A673 (cell line): ENCODE data around the gene SSR1.

Source experiments
- CTCF ChIP-seq: fragments of 300-800, 200-600 bp; sonication (generic); conservative IDR thresholded peaks from 2 replicates; pipeline ENCODE4 v1.5.1; 2017; ENCODE audit warnings: low read depth, mild to moderate bottlenecking, antibody characterized with exemption, low read length, moderate library complexity, mixed read lengths
- EZH2 ChIP-seq: fragments of 200-600 bp; sonication (generic); IDR thresholded peaks from 2 replicates; pipeline ENCODE4 v1.6.1; 2017; ENCODE audit warnings: borderline replicate concordance, low read depth, mild to moderate bottlenecking, mixed read lengths, antibody characterized with exemption, low read length; ENCODE audit not compliant: poor library complexity, severe bottlenecking

- TF ChIP-seq CTCF (no peak), EZH2 (no peak)
Measured at GRCh38 chr6:7261032-7261841, 51.8 kb downstream of the SSR1 start.
